ENCODE data around the gene IER2.

GRCh38 chr19:13154241-13154778, 4.1 kb downstream of the IER2 start:
- TF ChIP-seq POLR2A (IDR thresholded peaks at IDR 0.05), result no peak
- TF ChIP-seq, protein P1, sequence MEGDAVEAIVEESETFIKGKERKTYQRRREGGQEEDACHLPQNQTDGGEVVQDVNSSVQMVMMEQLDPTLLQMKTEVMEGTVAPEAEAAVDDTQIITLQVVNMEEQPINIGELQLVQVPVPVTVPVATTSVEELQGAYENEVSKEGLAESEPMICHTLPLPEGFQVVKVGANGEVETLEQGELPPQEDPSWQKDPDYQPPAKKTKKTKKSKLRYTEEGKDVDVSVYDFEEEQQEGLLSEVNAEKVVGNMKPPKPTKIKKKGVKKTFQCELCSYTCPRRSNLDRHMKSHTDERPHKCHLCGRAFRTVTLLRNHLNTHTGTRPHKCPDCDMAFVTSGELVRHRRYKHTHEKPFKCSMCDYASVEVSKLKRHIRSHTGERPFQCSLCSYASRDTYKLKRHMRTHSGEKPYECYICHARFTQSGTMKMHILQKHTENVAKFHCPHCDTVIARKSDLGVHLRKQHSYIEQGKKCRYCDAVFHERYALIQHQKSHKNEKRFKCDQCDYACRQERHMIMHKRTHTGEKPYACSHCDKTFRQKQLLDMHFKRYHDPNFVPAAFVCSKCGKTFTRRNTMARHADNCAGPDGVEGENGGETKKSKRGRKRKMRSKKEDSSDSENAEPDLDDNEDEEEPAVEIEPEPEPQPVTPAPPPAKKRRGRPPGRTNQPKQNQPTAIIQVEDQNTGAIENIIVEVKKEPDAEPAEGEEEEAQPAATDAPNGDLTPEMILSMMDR (IDR thresholded peaks at IDR 0.05), result no peak

Measured in testis (tissue), 2 donors.